GM19025 (cell line): ENCODE measurements around the gene OPALIN.
"Not testable (repeated sequence)": the region's sequence is repeated elsewhere in the genome, so short reads cannot be mapped to it uniquely, and the experiment has no call there.

Source experiments
- ATAC-seq: cut with Tn5 transposase; IDR thresholded peaks from one replicate; pipeline ENCODE4 v1.9.1; 2021; ENCODE audit warnings: mild to moderate bottlenecking, low read depth, moderate library complexity; ENCODE audit not compliant: unreplicated experiment

Gene OPALIN

GRCh38 chr10:96309628-96310320 lies 49.0 kb downstream of the OPALIN start:
- no peak for ATAC-seq

- ATAC-seq, result not testable (repeated sequence)
Measured at GRCh38 chr10:96308854-96309253, 49.9 kb downstream of the OPALIN start.

- ATAC-seq, result no peak
Measured at GRCh38 chr10:96306516-96306915, 52.3 kb downstream of the OPALIN start.

- ATAC-seq, result no peak
Measured at GRCh38 chr10:96305019-96305418, 53.8 kb downstream of the OPALIN start.

- no peak for ATAC-seq
Measured at GRCh38 chr10:96304230-96304629, 54.6 kb downstream of the OPALIN start, which contains the start of gene DNTT. DNTT (plus strand) TSS chr10:96304434; CDS start chr10:96304498, 64 bp downstream.

- ATAC-seq, result no peak
Measured at GRCh38 chr10:96301616-96302015, 57.2 kb downstream of the OPALIN start.

- no peak for ATAC-seq
Measured at GRCh38 chr10:96299383-96299782, 59.4 kb downstream of the OPALIN start.

GRCh38 chr10:96298362-96298761 lies 60.4 kb downstream of the OPALIN start:
- ATAC-seq, result no peak

- no peak for ATAC-seq
Measured at GRCh38 chr10:96297486-96297885, 61.3 kb downstream of the OPALIN start.

- no peak for ATAC-seq
Measured at GRCh38 chr10:96295475-96295874, 63.3 kb downstream of the OPALIN start.
